GM12875 (cell line): Measurements from ENCODE around the gene PIP5K1B.

ENCODE experiments used
- H3K4me3 ChIP-seq: one replicate; pipeline ENCODE4 v1.5.1; 2011; ENCODE audit warnings: low read depth, low read length, control low read depth
- CTCF ChIP-seq: IDR thresholded peaks from 2 replicates; pipeline ENCODE4 v1.5.1; 2011; ENCODE audit warnings: low read depth, mild to moderate bottlenecking, control low read depth, inconsistent platforms, low read length, moderate library complexity, borderline replicate concordance; ENCODE audit not compliant: insufficient read depth

The PIP5K1B gene

GRCh38 chr9:68969538-68969937, 264.5 kb downstream of the PIP5K1B start:
- no peak for TF ChIP-seq CTCF
- no peak overlapping the region for H3K4me3 ChIP-seq

GRCh38 chr9:68970151-68970550, 265.1 kb downstream of the PIP5K1B start:
- TF ChIP-seq CTCF, result no peak
- H3K4me3 ChIP-seq, result no peak overlapping the region

- H3K4me3 ChIP-seq, result no peak overlapping the region
- TF ChIP-seq CTCF, result no peak
These were observed 268.6 kb downstream of the PIP5K1B start for GRCh38 chr9:68973619-68974018.

- H3K4me3 ChIP-seq, result no peak overlapping the region
- TF ChIP-seq CTCF, result no peak
These were observed 269.4 kb downstream of the PIP5K1B start for GRCh38 chr9:68974431-68974830.

GRCh38 chr9:68974901-68975300, 269.9 kb downstream of the PIP5K1B start:
- H3K4me3 ChIP-seq, result no peak overlapping the region
- TF ChIP-seq CTCF, result no peak

- no peak overlapping the region for H3K4me3 ChIP-seq
- no peak for TF ChIP-seq CTCF
These were observed 270.5 kb downstream of the PIP5K1B start for GRCh38 chr9:68975365-68976043.

GRCh38 chr9:68978066-68978465, 273.0 kb downstream of the PIP5K1B start:
- TF ChIP-seq CTCF, result no peak
- H3K4me3 ChIP-seq, result no peak overlapping the region
